ENCODE data around the gene CDH10.

DNA sequence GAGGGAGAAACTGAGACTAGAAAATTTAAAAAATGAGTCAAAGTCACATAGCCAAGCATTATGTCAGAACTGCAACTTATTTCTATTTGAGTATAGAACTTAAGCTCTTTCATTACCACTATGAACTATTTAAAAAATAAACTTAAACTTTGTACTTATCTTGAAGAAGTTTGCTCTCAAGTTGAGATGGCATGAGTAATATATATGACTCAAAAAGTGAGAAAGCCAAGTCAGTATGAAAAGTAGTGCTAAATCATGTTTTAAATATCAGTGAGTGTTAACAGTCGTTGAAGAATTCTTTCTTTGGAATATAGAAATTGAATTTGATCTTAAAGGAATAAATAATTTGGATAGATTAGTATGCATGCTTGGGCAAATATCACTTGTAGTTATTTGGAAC, 36.3 kb upstream of the CDH10 start:
- TF ChIP-seq CTCF (IDR thresholded peaks at IDR 0.05; ENCODE audit: low read length): no peak
- no peak for TF ChIP-seq EZH2 (IDR thresholded peaks at IDR 0.05; ENCODE audit: borderline replicate concordance, low read length)

Data from OCI-LY1 (cell line).